NCI-H1694 treated with DMSO at 0.1 percent for 48 hours (cell line): ENCODE measurements around the gene LRP1B.

Experiments
- DNase-seq: peaks from one replicate; lab custom pipeline; 2025; lab: John Stamatoyannopoulos, UW

The LRP1B gene

GRCh38 chr2:141766225-141766624 lies 364.6 kb downstream of the LRP1B start:
- DNase-seq, result no peak

- no peak for DNase-seq
Observed at GRCh38 chr2:141748616-141749015, 382.2 kb downstream of the LRP1B start.

GRCh38 chr2:141741652-141742051 lies 389.2 kb downstream of the LRP1B start:
- DNase-seq, result no peak

- no peak for DNase-seq
Observed at GRCh38 chr2:141737492-141738255, 393.1 kb downstream of the LRP1B start.

GRCh38 chr2:141736466-141736865 lies 394.4 kb downstream of the LRP1B start:
- no peak for DNase-seq

GRCh38 chr2:141728886-141729285 lies 401.9 kb downstream of the LRP1B start:
- DNase-seq, result peak; percentile 87

- no peak for DNase-seq
Observed at GRCh38 chr2:141728142-141728541, 402.7 kb downstream of the LRP1B start.

GRCh38 chr2:141724426-141724825 lies 406.4 kb downstream of the LRP1B start:
- DNase-seq, result no peak

GRCh38 chr2:141723814-141724213 lies 407.0 kb downstream of the LRP1B start:
- DNase-seq, result no peak

GRCh38 chr2:141720476-141720875 lies 410.3 kb downstream of the LRP1B start:
- no peak for DNase-seq

- DNase-seq, result no peak
Observed at GRCh38 chr2:141714496-141714895, 416.3 kb downstream of the LRP1B start.

- no peak for DNase-seq
Observed at GRCh38 chr2:141711627-141712026, 419.2 kb downstream of the LRP1B start.

GRCh38 chr2:141710589-141711239 lies 420.1 kb downstream of the LRP1B start:
- DNase-seq, result no peak

GRCh38 chr2:141709756-141710155 lies 421.1 kb downstream of the LRP1B start:
- no peak for DNase-seq

- DNase-seq, result no peak
Observed at GRCh38 chr2:141707486-141707885, 423.3 kb downstream of the LRP1B start.

- no peak for DNase-seq
Observed at GRCh38 chr2:141704541-141704940, 426.3 kb downstream of the LRP1B start.

GRCh38 chr2:141703501-141703900 lies 427.3 kb downstream of the LRP1B start:
- no peak for DNase-seq

GRCh38 chr2:141701618-141702017 lies 429.2 kb downstream of the LRP1B start:
- DNase-seq, result no peak

GRCh38 chr2:141699573-141699972 lies 431.2 kb downstream of the LRP1B start:
- DNase-seq, result no peak

- no peak for DNase-seq
Observed at GRCh38 chr2:141698500-141698899, 432.3 kb downstream of the LRP1B start.

GRCh38 chr2:141697035-141697434 lies 433.8 kb downstream of the LRP1B start:
- no peak for DNase-seq

GRCh38 chr2:141694180-141694579 lies 436.6 kb downstream of the LRP1B start:
- DNase-seq, result no peak

GRCh38 chr2:141692829-141693228 lies 438.0 kb downstream of the LRP1B start:
- DNase-seq, result no peak

GRCh38 chr2:141676139-141676538 lies 454.7 kb downstream of the LRP1B start:
- no peak for DNase-seq
